Activated naive CD4-positive, alpha-beta T cell (primary cell): ENCODE measurements around the gene PTGDR.

ENCODE experiments used
- DNase-seq, 4 experiments: peaks; one replicate each; lab custom pipeline; 2025; lab: John Stamatoyannopoulos, UW

PTGDR gene

DNA sequence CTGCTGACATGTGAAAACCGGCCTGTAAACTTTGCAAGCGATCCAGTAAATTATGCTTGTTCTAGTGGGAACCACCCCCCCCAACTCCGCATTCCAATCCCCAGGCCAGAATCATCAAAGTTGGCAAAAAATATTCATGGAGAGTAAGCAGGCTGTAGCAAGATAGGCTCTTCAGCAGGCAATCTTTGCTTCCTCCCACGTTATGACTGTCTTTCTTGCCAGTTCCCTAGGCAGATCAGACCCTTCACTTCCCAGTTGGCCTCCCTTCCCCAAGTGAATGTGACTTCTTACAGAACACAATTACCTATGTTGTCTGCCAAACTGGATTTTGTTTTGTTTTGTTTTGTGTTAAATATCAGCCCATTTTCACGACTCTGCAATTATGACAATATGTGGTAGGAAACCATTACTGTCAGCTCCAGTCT lies 45.4 kb downstream of the PTGDR start:
- no peak for DNase-seq

DNA sequence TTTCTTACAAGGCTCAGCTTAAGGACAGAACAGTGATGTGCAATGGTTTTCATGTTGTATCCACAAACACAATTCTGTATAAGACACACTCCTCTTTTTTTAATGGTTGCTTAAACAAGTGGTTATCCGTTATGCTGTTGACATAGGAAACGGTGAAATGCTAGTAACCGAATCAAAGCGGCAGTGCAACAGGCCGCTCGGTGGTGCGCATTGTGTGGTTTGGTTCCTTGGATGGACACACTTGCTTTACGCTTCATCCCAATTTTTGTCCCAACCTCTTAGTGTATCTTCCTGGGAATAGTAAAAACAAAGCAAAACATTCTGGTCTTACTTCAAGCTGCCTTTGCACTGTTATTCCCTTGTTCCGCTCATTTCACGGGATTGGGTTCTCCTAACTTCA lies 46.0 kb downstream of the PTGDR start:
- no peak for DNase-seq

DNA sequence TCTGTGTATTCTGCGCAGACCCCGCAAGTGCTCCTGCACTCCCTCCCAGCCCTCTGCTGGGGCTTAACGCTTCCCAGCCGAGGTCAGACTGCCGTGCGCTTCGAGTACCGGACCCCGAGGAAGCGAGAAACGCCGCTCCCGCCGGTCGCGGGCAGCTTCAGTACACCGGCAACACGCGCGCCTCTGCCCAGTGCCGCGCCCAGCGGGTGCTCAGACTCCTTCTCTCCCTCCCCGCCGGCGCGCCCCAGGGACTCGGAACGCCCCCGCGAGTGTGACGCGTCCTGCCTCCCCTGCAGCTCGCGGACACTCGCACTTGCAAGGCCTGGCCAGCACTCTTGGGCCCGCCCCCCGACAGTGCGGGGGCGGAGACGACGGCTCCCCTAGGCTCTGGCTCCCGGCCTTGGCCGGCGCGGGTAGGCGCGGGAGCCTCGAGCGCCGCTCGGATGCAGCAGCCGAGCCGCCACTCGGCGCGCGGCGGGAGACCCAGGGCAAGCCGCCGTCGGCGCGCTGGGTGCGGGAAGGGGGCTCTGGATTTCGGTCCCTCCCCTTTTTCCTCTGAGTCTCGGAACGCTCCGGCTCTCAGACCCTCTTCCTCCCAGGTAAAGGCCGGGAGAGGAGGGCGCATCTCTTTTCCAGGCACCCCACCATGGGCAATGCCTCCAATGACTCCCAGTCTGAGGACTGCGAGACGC lies 46.6 kb downstream of the PTGDR start, which contains the start of gene PTGER2:
TSS of gene PTGER2 (plus strand) at position 410 of the 692 bp plus-strand sequence. CDS start at position 647, 237 bp downstream.
- peak; percentile 6 to 31 (median 18) for DNase-seq

DNA sequence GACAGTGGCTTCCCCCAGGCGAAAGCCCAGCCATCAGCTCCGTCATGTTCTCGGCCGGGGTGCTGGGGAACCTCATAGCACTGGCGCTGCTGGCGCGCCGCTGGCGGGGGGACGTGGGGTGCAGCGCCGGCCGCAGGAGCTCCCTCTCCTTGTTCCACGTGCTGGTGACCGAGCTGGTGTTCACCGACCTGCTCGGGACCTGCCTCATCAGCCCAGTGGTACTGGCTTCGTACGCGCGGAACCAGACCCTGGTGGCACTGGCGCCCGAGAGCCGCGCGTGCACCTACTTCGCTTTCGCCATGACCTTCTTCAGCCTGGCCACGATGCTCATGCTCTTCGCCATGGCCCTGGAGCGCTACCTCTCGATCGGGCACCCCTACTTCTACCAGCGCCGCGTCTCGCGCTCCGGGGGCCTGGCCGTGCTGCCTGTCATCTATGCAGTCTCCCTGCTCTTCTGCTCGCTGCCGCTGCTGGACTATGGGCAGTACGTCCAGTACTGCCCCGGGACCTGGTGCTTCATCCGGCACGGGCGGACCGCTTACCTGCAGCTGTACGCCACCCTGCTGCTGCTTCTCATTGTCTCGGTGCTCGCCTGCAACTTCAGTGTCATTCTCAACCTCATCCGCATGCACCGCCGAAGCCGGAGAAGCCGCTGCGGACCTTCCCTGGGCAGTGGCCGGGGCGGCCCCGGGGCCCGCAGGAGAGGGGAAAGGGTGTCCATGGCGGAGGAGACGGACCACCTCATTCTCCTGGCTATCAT lies 47.3 kb downstream of the PTGDR start:
- DNase-seq: peak in 3 of 4 experiments; percentile 8 to 13 (median 9)

DNA sequence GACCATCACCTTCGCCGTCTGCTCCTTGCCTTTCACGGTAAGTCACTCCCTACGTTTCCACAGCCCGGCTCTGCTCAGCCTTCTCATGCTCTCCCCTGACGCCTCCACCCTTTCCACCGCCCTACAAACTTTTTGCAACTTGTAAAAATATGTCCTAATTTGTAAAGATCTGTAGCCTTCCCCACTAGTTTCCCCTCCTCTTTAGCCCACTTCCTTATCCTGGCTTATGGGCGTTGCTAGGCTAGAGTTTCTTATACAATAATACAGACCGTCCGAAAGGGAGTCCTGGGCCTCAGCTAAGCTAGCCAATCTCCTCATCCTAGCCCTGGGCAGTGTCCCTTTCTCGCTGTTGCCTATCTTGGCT lies 47.8 kb downstream of the PTGDR start:
- DNase-seq: no peak

DNA sequence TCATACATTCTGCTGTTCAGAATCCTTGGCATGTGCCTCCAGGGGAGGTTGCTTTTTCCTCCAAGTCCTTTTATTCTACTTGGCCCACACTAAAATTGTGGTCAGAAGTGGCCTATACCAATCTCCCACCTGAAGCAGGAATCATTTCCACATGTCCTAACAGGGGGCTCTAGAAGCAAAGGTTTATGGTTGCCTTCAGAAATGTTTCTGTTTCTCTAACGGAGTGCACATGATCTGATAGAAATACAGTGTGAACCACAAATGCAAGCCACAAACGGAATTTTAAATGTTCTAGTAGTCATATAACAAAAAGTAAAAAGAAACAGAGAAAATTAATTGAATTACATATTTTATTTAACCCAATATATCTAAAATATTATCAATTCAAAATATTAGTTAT lies 50.6 kb downstream of the PTGDR start:
- no peak for DNase-seq

DNA sequence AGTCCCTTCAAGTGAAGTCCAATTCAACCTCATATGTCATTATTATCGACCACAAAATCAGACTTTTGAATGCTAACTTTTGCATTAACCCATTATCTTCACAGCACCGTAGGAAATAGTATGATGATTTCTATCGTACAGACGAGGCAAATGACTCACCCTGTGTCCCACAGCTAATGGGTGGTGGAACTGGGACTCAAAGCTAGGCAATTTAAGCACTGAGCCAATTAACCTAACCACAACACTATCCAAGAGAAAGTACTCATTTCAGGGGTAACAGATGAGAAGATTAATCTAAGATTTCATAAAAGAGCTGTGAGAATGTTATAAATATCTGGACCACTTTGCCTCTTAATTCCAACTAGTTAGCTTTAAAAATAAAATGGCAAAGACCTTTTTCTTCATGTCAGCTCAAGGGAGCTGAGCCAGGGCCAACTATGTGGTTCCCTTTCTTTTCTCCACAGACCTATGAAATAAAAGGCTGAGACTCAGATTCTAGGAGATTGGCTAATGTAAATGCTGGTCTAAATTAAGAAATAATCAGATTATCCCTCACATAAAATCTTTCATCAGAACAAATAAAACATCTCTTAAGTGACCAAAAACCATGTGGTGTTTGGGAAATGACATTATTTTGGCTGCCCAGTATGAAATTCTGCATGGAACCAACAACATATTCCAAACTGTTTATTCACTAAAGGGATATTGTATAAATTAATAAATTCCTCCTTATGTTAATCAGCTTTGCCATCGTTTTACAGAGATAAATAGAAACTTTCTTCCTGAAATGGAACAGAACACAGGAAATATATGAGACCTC lies 51.5 kb downstream of the PTGDR start:
- DNase-seq: no peak

DNA sequence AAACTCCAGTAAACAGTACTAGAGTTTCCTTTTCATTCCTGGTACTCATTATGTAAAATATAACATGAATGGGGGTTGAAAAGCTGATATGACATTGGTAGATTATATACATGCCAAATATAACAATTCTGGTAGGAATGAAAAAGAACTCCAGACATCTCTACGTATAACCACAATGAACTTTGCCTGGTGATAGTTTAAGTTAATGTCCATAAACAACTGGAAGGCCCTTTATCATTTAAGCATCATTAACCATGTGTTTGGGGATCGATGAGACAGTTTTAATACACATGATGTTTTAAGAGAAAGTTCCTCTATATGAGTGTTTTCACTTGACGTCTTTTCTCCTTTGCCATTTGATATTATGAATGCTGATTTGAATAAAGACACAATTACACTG lies 52.4 kb downstream of the PTGDR start:
- DNase-seq: no peak

DNA sequence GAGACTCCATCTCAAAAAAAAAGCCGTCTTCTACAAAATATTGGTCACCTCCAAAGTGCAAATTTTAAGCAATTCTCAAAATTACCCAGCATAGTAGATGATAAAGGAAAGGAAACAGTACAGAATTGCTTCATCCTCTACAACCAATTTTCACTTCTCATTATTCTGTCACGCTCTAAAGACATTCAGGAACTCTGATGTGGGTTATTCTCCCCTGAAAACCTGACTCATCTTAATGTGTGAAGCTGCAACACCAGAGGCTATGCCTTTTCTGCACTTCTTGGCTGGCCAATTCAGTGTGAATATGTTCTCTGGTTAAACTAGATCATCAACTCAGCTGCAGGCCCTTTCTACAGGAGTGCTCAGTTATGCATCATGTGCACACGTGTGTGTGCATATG lies 57.6 kb downstream of the PTGDR start:
- DNase-seq: no peak

DNA sequence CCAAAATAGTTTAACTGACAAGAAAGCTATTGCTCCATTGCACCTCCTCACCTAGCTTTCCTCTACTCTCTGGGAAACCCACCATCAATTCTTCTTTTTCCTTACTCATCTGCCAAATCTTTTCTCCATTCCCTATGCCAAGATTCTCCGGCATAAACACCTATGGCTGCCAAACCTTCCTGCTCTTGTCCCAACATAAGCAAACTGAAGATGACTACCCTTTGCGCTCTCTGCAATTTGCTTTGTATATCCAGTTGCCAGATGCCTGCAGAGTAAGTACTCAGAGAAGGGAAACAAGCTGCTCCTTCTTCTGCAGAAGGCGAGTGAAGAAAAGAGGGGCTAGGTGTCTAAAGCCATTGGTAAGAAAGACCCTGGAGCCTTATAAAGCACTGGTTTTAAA lies 58.1 kb downstream of the PTGDR start:
- no peak for DNase-seq
